ENCODE measurements around the gene RASGRP2.

RASGRP2 gene

DNA sequence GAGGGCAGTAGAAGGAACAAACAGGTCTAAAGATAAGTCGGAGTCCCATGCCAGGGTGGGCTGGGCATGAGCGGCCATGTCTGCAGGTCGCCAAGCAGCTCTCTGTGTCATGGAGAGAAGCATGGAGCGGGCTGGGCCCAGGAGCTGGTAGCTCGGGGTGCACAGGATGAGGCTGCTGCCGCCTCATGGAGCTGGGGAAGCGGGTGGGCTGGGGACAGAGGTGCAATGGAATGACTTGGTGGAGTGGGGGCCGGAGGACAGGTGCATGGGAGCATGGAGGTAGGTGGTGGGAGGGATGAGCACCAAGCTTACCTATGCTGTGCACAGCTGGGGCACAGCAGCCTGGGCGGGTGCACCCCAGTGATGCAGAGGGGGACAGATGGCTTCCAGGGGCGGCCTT, 24.5 kb downstream of the RASGRP2 start:
- Histone ChIP-seq H3K36me3 (ENCODE audit: control insufficient read depth in 2 of 2, insufficient read depth in 1 of 2, low read length in 2 of 2) (no peaks in the 10 kb centered on the region), H3K4me1 (ENCODE audit: control insufficient read depth, insufficient read depth, low read length) (no peaks in the 10 kb centered on the region), H3K27ac (ENCODE audit: extremely low read depth, low read depth, low read length) (no peak overlapping the region), H3K4me3 (ENCODE audit: low read depth, low read length) (no peak overlapping the region), H3K9me3 (ENCODE audit: control insufficient read depth, insufficient read depth, low read depth, low read length) (no peaks in the 10 kb centered on the region)
- TF ChIP-seq ZNF514 (tag by site-specific recombination; IDR thresholded peaks at IDR 0.05): no peak
- no peak for TF ChIP-seq ZNF350 (tag by site-specific recombination; IDR thresholded peaks at IDR 0.05)
- TF ChIP-seq, protein P1, sequence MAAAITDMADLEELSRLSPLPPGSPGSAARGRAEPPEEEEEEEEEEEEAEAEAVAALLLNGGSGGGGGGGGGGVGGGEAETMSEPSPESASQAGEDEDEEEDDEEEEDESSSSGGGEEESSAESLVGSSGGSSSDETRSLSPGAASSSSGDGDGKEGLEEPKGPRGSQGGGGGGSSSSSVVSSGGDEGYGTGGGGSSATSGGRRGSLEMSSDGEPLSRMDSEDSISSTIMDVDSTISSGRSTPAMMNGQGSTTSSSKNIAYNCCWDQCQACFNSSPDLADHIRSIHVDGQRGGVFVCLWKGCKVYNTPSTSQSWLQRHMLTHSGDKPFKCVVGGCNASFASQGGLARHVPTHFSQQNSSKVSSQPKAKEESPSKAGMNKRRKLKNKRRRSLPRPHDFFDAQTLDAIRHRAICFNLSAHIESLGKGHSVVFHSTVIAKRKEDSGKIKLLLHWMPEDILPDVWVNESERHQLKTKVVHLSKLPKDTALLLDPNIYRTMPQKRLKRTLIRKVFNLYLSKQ (tag by site-specific recombination; IDR thresholded peaks at IDR 0.05; ENCODE audit: borderline replicate concordance): no peak
- TF ChIP-seq ZNF146 (tag by site-specific recombination; IDR thresholded peaks at IDR 0.05): no peak
- TF ChIP-seq, protein P2, sequence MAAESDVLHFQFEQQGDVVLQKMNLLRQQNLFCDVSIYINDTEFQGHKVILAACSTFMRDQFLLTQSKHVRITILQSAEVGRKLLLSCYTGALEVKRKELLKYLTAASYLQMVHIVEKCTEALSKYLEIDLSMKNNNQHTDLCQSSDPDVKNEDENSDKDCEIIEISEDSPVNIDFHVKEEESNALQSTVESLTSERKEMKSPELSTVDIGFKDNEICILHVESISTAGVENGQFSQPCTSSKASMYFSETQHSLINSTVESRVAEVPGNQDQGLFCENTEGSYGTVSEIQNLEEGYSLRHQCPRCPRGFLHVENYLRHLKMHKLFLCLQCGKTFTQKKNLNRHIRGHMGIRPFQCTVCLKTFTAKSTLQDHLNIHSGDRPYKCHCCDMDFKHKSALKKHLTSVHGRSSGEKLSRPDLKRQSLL (tag by site-specific recombination; IDR thresholded peaks at IDR 0.05): no peak
- no peak for TF ChIP-seq ZNF530 (tag by site-specific recombination; IDR thresholded peaks at IDR 0.05; ENCODE audit: low read depth)
- no peak for TF ChIP-seq ZNF10 (tag by site-specific recombination; IDR thresholded peaks at IDR 0.05)
- no peak for TF ChIP-seq ZBTB17 (tag by site-specific recombination; IDR thresholded peaks at IDR 0.05)
- no peak for TF ChIP-seq ZNF169 (tag by site-specific recombination; IDR thresholded peaks at IDR 0.05)
- POLR2A ChIA-PET: no interaction called here
- CTCF ChIA-PET: interaction anchor here (1.1 to 1.3 kb wide), 3 partner anchors 24 to 31 kb away, joined by 4 to 10 read pairs (median 7); partner anchors contain the start of gene RASGRP2

- TF ChIP-seq, protein P3, sequence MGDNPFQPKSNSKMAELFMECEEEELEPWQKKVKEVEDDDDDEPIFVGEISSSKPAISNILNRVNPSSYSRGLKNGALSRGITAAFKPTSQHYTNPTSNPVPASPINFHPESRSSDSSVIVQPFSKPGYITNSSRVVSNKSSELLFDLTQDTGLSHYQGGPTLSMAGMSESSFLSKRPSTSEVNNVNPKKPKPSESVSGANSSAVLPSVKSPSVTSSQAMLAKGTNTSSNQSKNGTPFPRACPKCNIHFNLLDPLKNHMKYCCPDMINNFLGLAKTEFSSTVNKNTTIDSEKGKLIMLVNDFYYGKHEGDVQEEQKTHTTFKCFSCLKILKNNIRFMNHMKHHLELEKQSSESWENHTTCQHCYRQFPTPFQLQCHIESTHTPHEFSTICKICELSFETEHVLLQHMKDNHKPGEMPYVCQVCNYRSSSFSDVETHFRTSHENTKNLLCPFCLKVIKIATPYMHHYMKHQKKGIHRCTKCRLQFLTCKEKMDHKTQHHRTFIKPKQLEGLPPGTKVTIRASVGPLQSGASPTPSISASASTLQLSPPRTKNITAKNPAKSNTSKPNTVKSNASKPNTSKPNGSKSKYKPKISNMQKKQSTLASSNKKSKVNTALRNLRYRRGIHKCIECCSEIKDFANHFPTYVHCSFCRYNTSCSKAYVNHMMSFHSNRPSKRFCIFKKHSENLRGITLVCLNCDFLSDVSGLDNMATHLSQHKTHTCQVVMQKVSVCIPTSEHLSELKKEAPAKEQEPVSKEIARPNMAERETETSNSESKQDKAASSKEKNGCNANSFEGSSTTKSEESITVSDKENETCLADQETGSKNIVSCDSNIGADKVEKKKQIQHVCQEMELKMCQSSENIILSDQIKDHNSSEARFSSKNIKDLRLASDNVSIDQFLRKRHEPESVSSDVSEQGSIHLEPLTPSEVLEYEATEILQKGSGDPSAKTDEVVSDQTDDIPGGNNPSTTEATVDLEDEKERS (tag by site-specific recombination; IDR thresholded peaks at IDR 0.05): no peak
- TF ChIP-seq ZNF510 (tag by site-specific recombination; IDR thresholded peaks at IDR 0.05; ENCODE audit: insufficient replicate concordance): no peak
- TF ChIP-seq ZNF768 (tag by site-specific recombination; IDR thresholded peaks at IDR 0.05): peak; percentile 69; the same call in 1 of the 2 replicates
- TF ChIP-seq ZFP37 (tag by site-specific recombination; IDR thresholded peaks at IDR 0.05): no peak
- no peaks in the 10 kb centered on the region for H3K4me1 ChIP-seq (ENCODE audit: control insufficient read depth, insufficient read depth, low read length)
- no peaks in the 10 kb centered on the region for H3K9me3 ChIP-seq (ENCODE audit: control insufficient read depth, insufficient read depth, low read depth, low read length)
- no peaks in the 10 kb centered on the region for H3K36me3 ChIP-seq (ENCODE audit: control insufficient read depth in 2 of 2, insufficient read depth in 1 of 2, low read length in 2 of 2)
- H3K27ac ChIP-seq (ENCODE audit: extremely low read depth, low read depth, low read length): no peak overlapping the region
- no peak overlapping the region for H3K4me3 ChIP-seq (ENCODE audit: low read depth, low read length)
- POLR2A ChIA-PET: no interaction called here
- CTCF ChIA-PET: interaction anchor here (0.7 to 1.1 kb wide), 3 partner anchors 28 to 30 kb away, joined by 3 to 4 read pairs (median 4); no protein-coding TSS in a partner anchor
Measured at GRCh38 chr11:64718780-64719124, 25.2 kb downstream of the RASGRP2 start.

DNA sequence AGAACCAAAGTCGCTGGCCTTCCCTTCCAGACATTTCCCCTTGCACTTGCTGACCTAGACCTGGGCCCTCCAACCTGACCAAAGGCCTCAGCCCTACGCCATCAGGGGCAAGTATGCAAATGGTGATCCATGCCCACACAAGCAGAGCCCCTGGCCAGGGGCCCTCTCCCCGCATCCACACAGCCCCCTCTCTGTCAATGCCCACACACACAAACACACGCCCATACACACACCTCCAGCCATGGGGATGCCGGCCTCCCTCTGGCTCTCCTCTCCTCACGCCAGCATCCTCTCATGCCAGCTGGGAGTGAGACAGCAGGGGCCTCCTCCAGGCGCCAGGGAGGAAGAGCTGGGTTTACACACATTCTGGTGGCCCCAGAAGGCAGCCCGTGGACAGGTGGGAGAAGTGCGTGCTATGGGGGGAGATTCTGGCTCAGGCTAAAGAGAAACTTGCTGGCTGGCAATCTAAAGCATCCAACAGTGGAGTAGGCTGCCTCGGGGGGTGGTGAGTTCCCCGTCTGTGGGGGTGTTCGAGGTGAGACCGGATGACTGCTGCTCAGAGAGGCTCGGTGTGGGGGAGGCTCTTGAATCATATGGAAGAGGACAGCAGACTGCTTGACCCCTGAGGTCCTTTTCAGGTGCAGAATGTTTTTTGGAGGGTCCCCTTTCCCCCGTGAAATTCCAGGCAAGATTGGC, 25.7 kb downstream of the RASGRP2 start:
- ChIA-PET CTCF (interaction anchor here (0.7 to 1.9 kb wide), 5 partner anchors 22 to 67 kb away, joined by 3 to 5 read pairs (median 4); no protein-coding TSS in a partner anchor), POLR2A (interaction anchor here (0.7 kb wide), 1 partner anchor 15 kb away, joined by 3 read pairs; no protein-coding TSS in a partner anchor)
- no peaks in the 10 kb centered on the region for H3K4me1 ChIP-seq (ENCODE audit: control insufficient read depth, insufficient read depth, low read length)

More for the DNA sequence above, 25.7 kb downstream of the RASGRP2 start:
- no peaks in the 10 kb centered on the region for H3K36me3 ChIP-seq (ENCODE audit: control insufficient read depth in 2 of 2, insufficient read depth in 1 of 2, low read length in 2 of 2)
- no peak overlapping the region for H3K4me3 ChIP-seq (ENCODE audit: low read depth, low read length)
- TF ChIP-seq ZBTB20 (tag by site-specific recombination; IDR thresholded peaks at IDR 0.05): 0 out of 2 replicates have a peak, but pooled peaks have one; percentile 17
- TF ChIP-seq REPIN1 (tag by site-specific recombination; IDR thresholded peaks at IDR 0.05; ENCODE audit: low read depth): no peak
- peak; percentile 84 for TF ChIP-seq ZFHX2 (tag by site-specific recombination; conservative IDR thresholded peaks at IDR 0.05)
- TF ChIP-seq EGR2 (tag by site-specific recombination; IDR thresholded peaks at IDR 0.05; ENCODE audit: low read depth): peak; percentile 89
- H3K9me3 ChIP-seq (ENCODE audit: control insufficient read depth, insufficient read depth, low read depth, low read length): no peaks in the 10 kb centered on the region
- no peak overlapping the region for H3K27ac ChIP-seq (ENCODE audit: extremely low read depth, low read depth, low read length)

All from HEK293 (cell line).